IPS-NIHi11 (cell line): Measurements from ENCODE around the gene TLX1.

Experiments
- DNase-seq: peaks from one replicate; pipeline ENCODE4 v3.0.0; 2012; ENCODE audit warnings: mixed read lengths, low spot score

Gene TLX1

DNA sequence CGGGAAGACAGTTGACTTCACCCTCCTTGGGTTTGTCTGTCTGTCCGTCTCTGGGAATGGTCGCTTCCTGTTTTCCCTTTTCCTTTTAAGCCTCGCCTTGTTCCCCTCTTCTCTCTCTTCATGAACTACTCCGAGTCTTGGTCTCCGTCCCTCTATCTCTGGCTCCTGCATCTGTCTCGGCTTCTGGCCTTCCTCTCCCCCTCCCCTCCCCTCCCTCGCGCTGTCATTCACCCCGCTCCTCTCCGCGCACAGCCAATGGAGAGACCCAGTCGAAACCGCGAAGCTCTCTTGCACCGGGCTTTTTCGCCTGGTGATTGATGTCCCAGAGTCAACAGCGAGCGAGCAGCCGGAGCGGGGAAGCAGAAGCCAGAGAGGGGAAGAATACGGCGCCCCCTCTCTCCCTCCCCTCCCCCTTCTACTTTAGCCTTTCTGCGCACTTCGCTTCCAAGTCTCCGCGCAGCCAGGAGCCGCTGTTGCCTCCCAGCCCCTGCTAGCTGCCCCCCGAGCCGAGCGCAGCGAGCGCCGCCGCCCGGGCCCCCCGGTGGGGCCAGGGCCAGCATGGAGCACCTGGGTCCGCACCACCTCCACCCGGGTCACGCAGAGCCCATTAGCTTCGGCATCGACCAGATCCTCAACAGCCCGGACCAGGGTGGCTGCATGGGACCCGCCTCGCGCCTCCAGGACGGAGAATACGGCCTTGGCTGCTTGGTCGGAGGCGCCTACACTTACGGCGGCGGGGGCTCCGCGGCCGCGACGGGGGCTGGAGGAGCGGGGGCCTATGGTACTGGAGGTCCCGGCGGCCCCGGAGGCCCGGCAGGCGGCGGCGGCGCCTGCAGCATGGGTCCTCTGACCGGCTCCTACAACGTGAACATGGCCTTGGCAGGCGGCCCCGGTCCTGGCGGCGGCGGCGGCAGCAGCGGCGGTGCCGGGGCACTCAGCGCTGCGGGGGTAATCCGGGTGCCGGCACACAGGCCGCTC, at the start of gene TLX1:
TLX1 (plus strand) TSS at position 317 of the 978 bp plus-strand sequence; CDS start at position 559, 242 bp downstream.
- peak; percentile 67 for DNase-seq

DNA sequence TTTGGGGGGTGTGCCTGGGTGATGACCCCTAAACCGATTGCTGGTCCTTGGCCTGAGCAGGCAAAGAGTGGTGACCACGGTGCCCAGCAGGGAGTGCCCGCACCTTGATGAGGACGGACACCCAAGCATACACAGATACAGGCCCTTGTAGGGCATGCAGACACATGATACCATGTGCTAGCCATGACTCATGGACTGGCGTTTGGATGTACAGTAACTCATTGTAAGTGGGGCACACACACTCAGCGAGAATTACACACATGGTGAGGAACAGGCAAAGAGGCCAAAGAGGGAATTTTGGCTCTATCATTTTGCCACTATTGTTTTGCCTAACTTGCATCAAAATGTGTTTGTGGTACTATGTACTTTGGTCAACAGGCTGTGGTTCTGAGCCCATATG, 45.3 kb upstream of the TLX1 start:
- DNase-seq: no peak

DNA sequence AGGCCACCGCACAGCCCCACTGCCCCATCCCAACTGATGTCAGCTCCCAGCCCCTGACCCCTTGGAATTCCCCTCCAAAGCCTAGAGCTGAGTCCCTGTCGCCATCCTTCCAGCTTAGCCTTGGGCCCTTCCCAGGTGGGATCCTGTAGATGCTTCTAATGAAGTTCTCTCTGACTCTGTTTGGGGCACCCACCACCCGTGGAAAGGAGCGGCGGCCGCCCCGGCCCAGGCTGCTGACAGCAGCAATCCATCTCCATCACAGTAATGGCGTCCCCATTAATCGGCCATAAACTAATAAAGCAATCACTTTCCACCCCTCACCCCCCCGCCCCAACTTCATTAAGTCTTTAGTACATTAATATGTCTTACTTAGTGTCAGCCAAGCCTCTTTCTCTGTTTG, 43.7 kb upstream of the TLX1 start:
- no peak for DNase-seq

DNA sequence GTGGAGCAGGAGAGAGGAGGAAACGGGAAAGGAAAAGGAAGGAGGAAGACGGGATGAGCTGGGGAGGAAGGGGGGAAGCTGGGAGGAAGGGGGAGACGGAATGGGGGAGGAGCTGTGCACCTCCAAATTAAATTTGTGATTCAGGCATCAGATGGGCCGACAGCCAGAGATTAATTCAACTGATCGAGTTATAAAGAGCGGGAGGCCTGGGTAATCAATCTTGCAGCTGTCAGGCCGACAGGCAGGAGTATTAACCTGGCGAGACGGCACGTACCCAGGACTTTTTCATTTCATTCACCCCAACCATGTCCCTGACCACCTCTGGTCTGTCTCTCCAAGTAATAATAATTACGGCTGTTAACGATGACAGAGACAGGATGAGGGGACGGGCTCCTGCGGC, 43.1 kb upstream of the TLX1 start:
- DNase-seq: no peak

DNA sequence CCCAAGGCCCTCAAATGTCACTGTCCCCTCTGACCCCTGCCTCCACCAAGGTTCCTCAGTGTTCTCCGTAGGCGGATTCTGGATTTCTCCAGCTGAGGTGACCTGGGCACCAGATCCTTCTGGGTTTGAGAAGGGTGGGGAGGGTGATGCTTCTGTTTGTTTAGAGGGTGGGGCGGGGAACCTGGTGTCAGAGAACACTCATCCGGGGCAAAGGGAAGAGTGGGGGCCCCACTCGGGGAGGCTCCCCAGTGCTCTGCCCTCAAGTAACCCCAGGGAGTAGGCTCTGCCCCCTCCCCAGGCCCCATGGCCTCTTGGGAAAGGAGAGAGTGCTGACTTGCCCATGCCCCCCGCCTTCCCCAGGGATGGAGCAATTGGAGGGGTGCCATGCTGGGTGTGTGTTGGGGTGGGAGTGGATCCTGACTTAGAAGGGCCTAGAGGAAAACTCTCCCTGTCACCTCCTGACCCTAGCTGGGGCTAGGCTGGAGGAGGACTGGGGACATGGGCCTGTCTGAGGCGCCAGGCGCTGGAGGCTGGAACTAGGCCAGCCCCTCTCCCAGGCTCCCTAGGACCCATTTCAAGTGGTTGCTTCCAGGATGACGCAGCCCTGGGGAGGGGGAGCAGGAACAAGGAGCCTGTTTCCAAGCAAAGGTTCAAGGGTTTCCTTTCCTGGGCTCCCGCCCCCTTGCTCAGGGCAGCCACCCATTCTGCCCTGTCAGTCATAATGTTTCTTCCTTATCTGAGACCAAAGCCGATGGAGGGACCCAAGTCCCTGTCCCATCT, 41.4 kb upstream of the TLX1 start:
- no peak for DNase-seq

DNA sequence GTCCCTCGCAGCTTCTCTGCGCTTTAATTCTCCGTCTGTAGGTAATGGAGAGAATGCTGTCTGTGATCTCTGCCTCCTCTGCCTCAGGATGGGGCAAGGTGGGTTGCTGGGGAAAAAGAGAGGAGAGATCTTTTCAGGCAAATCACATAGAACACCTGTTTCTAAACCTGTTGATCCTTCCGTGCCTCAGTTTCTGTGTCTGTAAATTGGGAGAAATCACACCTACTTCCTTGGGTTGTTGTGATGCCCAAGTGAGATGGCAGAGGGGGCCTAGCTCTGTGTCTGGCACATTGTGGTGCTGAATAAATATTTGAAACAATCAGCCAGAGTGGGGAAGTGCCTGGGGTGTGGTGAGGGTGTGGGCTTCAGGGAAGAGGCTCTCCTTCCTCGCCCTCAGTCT, 40.5 kb upstream of the TLX1 start:
- no peak for DNase-seq

DNA sequence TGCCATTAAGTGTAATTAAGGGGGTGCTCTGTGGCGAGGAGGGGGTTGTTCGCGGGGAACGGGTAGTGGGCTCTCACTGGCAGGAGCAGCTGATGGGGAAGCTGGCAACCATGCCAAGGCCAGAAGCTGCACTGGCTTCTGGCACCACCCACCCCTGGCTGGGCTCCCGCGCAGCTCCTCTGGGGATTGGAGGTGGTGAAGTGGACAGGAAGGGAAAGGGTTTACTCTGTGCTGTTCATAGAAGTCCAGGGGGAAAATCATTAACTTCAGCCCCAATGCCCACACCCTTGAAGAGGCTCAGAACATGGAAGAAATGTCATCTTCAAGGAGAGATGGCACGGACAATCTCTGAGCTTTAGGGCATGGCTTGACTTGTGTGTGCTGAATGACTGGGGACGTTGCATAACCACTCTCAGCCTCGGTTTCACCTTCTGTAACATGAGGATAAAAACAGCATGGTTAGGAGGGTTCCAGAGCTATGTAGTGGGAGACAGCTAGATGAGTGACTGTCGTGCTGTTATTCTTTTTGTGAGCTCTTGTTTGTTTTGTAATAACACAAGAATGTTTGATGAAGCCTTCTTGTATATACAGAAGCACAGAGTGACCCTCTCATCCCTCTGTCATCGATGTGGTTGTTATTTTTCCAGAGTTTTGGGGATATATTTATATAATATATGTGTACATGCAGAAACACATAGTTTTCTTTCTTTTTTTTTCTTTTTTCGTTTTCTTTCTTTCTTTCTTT, 39.4 kb upstream of the TLX1 start:
- no peak for DNase-seq

DNA sequence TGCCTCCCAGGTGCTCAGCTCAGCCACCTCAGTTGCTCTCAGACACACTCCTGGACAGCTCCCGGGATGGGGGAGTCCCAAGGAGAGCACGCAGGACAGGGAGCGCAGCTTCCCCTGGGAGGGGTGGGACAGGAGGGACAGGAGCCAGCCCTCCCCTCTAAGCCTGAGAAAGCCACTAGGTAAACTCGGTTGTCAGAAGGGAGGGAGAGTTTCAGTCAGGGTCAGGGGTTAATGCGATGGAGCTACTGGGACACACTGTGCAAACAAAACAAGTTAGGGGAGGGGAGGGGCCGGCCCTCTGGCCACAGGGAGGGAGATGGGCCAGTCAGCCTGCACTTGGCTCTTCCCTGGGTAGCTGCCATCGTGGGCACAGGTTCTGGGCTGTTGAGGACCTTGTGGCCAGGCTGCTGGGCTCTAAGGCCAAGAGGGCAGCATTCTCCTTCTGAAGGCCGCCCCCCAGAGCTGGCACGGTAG, 38.2 kb upstream of the TLX1 start:
- no peak for DNase-seq

DNA sequence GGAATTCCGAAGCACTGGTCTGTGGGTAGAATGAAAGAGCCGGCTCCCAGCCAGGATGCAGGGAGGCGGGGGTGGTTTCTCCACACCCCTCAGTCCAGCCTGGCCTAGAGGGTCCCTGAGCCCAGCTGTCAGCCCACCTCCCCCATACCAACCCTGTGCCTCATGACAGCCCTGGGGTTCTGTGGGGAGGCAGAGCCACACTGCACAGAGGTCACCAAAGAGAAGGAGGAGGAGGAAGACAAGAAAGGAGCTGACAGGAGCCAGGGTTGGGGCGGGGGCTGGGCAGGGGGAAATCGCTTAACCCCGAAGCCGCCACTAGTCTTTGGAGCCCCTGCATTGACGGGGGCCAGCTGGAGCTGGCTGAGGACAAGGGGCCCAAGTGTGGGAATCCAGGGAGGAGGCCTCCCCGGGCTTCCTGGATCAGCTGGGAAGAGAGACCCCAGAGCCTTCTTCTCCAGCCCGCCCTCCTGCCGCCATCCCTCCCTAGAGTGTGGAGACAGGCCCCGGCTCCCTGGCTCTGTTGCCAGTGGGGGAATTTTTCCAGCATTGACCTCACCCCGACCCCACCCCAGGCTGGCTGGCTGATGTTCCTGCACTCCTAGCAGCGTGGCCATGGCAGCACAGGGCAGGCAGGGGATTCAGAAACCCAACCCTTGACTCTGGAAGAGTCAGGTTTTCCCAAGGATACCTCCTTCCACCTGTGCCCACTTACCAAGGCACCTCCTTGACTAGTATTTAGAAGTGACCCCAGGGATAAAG, 36.8 kb upstream of the TLX1 start:
- DNase-seq: no peak

DNA sequence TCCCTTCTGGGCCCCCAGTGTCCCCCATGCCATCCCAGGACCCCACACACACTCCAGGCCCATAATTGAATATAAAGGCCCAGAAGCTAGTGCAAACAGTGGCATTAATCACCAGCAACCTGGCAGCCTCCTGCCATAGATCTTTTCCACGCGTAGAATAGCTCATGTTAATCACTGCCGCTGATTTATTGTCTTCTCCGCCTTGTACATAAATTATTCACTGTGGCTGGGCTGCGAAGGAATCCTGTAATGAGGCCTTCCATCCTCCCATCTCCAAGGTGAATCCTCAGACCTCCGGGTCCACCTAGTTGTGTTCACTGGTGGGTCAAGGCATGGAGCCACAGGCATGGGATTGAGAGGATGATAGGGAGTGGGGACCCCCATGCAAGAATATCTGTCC, 36.1 kb upstream of the TLX1 start:
- DNase-seq: no peak

DNA sequence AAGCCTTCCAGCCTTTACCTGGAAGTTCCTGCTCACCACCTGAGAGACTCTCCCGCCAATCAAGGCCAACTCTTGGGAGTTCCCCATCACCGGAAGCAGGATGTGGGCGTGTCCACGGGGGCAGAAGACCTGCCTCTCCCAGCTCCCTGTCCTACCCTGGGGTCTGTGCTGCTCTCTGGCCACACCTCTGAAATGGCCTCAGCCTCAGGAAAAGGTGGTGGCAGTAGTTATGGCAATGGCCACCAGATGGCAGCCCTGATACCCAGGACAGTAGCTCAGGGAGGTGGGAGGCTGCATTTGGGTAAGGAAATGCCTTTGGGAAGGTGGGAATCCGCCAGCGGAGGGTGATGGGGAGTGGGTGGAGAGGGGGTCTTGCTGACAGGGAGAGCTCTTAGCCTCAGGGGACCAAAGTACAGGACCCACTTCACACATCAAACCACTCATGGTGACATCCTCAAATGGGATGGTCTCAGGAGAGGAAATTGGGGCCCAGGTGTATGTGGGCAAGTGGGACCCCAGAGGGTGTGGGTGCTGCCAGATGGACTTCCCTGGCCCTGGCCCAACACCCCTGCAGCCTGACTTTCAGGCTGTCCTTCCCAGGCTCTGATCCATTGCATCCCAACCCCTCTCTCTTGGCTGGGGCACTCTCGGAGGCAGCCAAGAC, 35.4 kb upstream of the TLX1 start:
- DNase-seq: peak; percentile 95

DNA sequence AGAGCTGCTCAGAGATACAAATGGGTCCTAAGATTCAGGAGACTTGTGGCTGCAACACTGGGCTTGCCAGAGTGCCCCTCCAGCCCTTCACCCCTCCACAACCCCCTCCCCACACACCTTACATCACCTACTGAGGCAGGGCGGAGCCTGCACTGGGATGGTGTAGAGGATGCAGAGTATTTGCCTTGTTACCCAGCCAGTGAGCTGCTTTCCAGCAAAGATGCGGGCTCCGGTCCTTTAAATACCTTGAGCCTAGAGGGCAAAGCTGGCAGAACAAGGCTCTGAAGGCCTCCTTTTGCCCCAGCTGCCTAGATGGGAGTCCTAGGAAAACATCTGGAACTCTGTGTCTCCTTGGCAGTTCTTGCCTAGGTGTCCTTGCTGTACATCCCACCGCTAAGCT, 34.7 kb upstream of the TLX1 start:
- DNase-seq: no peak

DNA sequence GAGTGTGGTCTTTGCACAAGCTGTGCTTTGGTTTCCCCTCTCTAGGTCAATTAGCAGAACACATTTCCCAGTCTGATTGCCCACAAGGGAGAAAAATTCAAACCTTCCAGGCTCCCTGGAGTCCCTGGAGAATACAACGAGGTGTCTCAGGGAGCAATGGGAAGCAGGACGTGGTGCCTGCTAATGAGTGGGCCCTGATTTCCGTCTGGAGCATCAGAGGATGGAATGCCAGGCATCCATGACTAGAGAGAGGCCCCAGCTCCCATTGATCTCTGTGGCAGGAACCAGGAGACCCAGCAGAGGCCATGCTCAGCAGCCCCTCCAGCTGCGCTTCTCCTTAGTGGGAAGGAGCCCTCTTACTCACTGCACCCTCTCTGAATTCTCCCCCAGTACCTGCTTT, 33.2 kb upstream of the TLX1 start:
- DNase-seq: no peak

DNA sequence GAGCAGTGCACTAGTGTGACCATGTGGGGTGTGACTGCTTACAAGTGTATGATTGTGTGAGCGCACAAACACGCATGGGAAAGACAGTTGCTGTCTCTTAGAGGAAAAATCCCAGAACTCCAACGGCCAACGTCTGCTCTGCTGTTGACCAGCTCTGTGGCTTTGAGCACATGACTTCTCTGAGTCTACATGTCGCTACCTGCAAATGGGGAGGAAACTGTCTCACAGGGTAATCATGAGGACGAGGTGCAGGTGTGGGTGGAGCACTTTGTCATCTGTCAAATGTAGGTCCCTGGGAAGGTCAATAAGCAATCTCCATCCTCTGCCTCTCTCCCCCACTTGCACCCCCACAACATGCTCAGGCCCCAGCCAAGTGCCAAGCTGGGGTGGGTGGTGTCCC, 31.2 kb upstream of the TLX1 start:
- no peak for DNase-seq

DNA sequence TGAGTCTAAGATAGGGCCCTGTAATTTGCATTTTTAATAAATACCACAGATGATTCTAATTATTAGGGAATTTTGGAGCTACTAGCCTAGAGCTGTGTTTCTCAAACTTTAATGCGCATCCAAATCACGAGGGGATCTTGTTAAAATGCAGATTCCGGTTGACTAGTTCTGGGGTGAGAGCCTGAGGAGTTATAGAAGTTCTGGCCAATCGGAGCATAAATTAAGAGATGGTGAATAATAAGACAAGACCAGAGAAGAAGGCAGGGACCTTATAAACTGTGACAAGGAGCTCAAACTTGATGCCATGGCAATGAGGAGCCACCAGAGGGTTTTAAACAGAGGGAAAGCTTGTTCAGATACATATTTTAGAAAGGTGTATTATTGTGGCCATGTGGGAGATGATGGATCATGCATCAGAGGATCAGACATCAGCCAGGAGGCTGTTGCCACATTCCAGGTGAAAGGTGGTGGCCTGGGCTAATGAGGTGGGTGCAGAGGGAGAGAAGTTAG, 29.7 kb upstream of the TLX1 start:
- no peak for DNase-seq

DNA sequence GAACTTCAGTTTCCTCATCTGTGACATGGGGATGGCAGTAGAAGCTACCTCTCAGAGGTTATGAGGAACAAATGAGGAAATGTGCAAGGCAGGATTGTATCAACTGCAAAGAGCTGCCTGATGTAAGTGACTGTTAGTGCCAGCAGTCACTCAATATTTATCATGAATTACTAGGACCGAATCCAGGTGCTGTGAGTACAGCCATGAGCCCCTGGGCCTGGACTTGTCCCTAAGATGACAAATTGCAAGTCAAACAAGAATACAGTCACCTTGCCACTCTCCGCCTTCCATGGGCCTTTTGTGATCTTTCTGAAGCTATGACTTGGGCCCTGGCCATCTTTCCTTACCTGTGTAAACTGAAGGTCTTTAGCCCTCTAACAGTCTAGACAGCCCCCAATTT, 27.7 kb upstream of the TLX1 start:
- no peak for DNase-seq

DNA sequence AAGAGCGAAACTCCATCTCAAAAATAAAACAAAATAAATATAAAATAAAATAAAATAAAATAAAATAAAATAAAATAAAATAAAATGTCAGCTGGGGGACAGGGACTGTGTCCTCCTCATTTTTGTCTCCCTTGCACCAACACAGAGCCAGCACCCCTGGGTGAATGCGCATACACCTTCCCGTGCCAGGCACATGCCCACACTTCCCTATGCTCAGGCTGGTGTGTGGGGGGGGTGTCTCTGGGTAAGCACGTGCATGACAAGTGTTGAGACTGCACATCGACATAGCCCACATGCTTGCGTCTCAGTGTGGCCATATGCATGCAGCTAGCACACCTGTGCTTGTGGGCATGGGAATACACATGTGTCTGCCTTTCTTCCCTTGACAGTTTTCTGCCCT, 24.7 kb upstream of the TLX1 start:
- DNase-seq: no peak

DNA sequence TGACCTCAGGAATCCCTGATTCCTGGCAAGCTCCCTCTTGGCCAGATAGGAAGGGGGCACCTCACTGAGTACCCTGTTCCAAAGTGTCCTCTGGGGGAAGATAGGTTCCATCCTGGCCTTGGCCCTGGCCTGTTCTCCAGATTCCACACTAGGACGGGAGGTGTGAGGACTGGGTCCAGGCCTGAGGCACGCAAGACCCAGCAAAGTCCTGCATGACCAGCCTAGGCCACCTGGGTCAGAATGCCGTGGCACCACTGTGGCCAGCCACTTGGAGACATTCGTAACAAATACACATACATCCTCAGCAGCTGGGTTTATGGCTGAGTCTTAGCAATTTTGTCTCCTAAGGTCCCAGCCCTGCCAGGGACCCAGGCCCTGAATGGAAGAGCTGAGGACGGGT, 23.3 kb upstream of the TLX1 start:
- DNase-seq: no peak

DNA sequence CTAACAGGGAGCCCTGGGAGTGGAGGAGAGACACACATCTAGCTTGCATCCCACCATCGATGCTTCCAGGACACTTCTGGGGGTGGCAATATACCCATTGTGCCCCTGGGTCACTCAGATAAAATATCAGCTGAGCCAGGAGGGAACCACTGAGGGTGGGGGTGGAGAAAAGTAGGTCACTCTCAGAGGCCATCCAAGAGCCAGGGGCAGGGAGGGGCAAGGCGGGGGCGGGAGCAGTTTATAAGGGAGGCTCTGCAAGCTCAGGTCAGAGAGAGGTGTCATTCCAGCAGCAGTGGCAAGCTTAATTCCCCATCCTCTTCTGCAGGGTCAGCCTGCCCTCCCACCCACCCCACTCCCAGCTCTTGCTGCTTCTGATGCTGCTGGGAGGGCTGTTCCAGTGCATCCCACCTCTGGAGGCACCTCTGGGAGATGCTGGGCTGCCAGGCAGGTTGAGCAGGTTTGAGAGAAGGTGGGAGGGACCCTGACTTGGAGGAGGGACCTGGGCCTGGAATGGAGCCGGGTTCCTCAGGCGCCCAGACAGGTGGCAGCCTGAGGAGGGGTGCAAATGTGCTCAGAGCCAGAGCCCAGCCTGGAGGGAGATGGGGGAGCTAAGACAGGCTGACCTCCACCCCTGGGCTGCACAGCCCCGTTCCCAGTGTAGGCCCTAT, 20.1 kb upstream of the TLX1 start:
- peak; percentile 58 for DNase-seq

DNA sequence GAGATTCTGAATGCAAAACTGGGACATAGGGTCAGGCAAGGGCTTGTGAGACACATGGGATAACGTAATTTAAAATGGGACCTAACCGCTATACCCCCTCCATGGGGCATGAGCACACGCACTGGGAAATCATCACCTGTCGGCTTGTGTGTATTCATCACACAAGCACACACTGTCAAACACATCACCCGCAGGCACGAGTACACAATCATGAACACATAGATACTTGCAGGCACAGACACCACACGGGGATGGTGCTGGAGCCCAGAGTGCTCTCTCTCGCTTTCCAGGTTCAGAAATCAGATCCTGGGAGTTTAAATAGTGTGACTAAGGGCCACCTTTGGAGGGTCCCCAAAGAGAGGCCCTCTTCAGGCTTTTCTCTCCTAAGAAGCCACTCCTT, 19.6 kb upstream of the TLX1 start:
- DNase-seq: no peak
